Keratinocyte (primary cell): Measurements from ENCODE around the gene CACNA1C.

Experiments used
- EZH2 ChIP-seq: IDR thresholded peaks from one replicate; pipeline ENCODE4 v1.6.1; 2012; ENCODE audit warnings: inconsistent platforms, mild to moderate bottlenecking, low read length, moderate library complexity
- TF ChIP-seq, protein P1 (sequence below), 3 experiments: IDR thresholded peaks in 1 of 3; conservative IDR thresholded peaks in 1 of 3; optimal IDR thresholded peaks in 1 of 3; 2 replicates in 2 of 3; 3 replicates in 1 of 3; pipeline versions ENCODE3 to v1.5.1; 2011; ENCODE audit warnings: low read length in 3 of 3, mild to moderate bottlenecking in 3 of 3, moderate library complexity in 2 of 3, control low read depth in 1 of 3, inconsistent platforms in 1 of 3; ENCODE audit not compliant: insufficient read depth in 2 of 3; ENCODE audit errors: extremely low read depth in 1 of 3

DNA sequence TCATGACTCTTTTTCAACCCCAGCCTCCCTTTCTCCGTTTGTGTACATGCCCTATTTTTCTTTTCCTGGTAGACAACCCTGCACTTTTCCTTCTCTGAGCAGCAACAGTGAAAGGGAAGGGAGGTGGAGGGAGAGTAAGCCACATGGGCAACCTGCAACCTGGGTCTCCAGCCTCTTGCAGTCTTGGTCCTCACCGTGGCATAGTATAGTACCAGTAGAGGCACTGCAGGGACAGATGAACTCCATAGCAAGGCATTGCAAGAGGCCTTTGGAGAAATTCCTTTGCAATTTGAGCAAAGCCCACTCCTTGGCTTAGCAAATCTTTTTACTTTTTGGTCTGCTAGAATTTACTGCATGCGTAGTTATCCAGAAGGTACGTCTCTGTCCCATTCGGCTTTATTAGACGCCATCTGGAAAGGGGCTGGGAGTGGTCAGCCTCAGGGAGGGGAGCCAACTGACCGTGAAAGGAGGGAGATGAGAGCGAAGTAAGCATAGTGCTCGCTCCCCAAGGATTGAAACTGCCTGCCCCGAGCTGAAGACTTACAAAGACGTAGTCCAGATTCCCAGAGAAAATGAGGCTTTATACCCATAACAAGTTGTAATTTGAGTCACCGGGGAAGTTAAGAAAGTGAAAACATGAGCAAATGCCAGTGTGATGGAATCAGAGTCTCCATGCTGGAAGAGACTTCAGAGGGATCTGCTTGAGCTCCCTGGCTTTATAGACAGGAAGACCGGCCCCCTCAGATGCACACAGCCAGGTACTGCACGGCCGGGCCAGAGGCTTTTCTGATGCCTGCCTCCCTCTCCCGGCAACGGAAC lies 332.0 kb downstream of the CACNA1C start:
- TF ChIP-seq, protein P1, sequence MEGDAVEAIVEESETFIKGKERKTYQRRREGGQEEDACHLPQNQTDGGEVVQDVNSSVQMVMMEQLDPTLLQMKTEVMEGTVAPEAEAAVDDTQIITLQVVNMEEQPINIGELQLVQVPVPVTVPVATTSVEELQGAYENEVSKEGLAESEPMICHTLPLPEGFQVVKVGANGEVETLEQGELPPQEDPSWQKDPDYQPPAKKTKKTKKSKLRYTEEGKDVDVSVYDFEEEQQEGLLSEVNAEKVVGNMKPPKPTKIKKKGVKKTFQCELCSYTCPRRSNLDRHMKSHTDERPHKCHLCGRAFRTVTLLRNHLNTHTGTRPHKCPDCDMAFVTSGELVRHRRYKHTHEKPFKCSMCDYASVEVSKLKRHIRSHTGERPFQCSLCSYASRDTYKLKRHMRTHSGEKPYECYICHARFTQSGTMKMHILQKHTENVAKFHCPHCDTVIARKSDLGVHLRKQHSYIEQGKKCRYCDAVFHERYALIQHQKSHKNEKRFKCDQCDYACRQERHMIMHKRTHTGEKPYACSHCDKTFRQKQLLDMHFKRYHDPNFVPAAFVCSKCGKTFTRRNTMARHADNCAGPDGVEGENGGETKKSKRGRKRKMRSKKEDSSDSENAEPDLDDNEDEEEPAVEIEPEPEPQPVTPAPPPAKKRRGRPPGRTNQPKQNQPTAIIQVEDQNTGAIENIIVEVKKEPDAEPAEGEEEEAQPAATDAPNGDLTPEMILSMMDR (optimal IDR thresholded peaks at IDR 0.05 in 1 of 3, IDR thresholded peaks at IDR 0.05 in 1 of 3, conservative IDR thresholded peaks at IDR 0.05 in 1 of 3; ENCODE audit: extremely low read depth in 1 of 3, insufficient read depth in 2 of 3, low read length in 3 of 3): no peak
- no peak for TF ChIP-seq EZH2
